Inflammatory macrophage treated with lipopolysaccharide for 1 hour (primary cell): ENCODE measurements around the gene UIMC1.
"Not testable (repeated sequence)": the region's sequence is repeated elsewhere in the genome, so short reads cannot be mapped to it uniquely, and the experiment has no call there.

Experiments used
- DNase-seq, 2 donors: peaks; one replicate each; pipeline ENCODE4 v3.0.0-alpha.2; 2020 to 2022

Gene UIMC1

DNA sequence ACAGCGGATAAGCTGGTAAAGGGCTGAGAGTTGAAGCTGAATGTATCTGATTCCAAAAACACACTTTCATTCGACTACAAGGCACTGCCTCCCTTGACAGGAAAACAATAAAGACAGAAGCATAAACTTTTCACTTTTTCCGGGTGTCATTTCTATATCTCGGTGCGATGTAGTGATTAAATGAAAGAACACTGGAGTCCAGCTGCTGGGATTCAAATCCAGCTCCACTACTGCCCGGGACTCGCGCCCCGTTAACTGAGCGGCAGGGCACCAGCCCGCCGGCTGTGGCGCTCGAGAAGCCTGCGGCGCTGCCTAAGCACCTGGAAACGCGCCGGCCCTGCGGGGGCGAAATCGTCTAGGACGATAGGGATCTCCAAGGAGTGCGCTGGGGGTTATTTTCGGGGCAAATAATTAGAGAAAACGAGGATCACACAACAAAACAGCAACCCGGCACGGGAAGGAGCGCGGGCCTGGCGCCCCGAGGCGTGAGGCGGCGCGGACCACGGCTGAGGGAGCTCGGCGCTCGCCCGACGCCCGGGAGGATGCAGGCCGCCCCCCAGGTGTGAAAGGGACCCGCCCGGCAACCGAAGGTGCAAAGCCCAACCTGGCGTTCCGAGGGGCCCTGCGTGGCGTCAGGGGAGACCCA, 837 bp downstream of the UIMC1 start:
- peak; percentile 48 to 70 for DNase-seq

DNA sequence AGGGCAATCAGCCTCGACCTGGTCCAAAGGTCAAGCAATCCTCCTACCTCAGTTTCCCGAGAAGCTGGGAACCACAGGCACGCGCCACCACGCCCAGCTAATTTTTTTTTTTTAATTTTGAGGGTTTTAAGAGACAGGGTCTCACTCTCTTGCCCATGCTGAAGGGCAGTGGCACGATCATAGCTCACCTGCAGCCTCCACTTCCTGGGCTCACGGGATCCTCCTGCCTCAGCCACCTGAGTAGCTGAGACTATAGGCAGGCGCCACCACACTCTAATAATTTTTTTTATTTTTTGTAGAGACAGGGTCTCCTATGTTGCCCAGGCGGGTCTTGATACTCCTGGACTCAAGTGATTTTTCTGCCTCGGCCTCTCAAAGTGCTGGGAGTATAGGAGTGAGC, 1.6 kb downstream of the UIMC1 start:
- no peak for DNase-seq

- DNase-seq = no peak
These were observed 2.9 kb downstream of the UIMC1 start for GRCh38 chr5:177003649-177004048.

GRCh38 chr5:176999526-176999925, 7.1 kb downstream of the UIMC1 start:
- not testable (repeated sequence) for DNase-seq

GRCh38 chr5:176998828-176999227, 7.8 kb downstream of the UIMC1 start:
- no peak for DNase-seq

- DNase-seq = no peak
These were observed 9.8 kb downstream of the UIMC1 start for GRCh38 chr5:176996780-176997179.

DNA sequence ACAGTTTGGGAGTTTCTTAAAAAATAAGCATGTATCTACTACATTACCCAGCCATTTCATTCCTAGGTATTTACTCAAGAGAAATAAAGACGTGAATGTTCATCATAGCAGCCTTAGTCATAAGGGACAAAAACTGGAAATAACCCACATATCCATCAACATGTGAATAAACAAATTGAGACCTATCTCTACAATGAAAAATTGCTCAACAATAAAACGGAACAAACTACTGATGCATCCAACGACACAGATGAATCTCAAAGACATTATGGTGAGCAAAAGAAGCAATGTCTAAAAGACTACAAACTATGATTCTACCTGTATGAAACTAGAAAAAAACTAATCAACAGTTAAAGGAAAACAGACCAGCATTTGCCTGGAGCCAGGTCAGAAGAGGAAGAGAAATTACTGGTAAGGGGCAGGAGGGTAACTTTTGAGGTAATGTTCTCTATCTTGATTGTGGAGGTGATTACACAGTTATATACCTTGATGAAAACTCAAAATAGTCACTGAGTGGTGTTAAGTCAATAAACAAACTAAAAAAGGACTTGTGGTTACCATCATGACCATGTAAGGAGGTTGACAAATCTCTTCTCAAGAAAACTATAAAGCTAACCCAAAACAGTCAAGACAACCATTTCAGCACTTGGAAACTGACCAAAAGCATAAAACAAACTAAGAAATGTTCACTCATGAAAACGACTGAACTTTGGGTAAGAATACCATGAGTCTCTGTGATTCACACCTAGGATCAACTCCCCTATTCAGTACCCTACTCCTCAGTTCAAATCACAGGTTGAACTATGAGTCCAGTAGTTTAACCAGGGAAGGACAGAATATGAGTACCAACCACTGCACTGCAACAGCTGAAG, 10.4 kb downstream of the UIMC1 start:
- peak; percentile 74 to 77 for DNase-seq

GRCh38 chr5:176995122-176995490, 11.5 kb downstream of the UIMC1 start:
- DNase-seq = no peak

- peak; percentile 86 to 94 for DNase-seq
These were observed 12.0 kb downstream of the UIMC1 start for GRCh38 chr5:176994460-176995121.

DNA sequence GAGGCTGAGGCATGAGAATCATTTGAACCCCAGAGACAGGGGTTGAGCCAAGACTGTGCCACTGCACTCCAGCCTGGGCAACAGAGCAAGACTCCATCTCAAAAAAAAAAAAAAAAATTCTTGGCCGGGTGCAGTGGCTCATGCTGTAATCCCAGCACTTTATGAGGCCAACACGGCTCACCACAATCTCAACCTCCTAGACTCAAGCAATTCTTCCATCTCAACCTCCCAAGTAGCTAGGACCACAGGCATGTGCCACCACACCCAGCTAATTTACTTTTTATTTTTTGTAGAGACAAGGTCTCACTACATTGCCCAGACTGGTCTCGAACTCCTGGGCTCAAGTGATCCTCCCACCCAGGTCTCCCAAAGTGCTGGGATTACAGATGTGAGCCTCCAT, 13.5 kb downstream of the UIMC1 start:
- DNase-seq = not testable (repeated sequence)

GRCh38 chr5:176987583-176987982, 19.0 kb downstream of the UIMC1 start:
- DNase-seq = no peak

DNA sequence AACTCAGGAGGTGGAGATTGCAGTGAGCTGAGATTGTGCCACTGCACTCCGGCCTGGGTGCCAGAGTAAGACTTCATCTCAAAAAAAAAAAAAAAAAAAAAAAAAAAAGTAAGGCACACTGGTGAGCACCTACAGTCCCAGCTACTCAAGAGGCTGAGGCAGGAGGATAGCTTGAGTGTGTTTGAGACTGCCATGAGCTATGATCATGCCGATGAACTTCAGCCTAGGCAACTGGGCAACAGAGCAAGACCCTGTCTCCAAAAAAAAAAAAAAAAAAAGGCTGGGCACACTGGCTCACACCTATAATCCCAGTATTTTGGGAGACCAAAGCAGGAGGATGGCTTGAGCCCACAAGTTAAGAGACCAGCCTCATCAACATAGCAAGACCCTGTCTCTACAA, 20.3 kb downstream of the UIMC1 start:
- no peak for DNase-seq

DNA sequence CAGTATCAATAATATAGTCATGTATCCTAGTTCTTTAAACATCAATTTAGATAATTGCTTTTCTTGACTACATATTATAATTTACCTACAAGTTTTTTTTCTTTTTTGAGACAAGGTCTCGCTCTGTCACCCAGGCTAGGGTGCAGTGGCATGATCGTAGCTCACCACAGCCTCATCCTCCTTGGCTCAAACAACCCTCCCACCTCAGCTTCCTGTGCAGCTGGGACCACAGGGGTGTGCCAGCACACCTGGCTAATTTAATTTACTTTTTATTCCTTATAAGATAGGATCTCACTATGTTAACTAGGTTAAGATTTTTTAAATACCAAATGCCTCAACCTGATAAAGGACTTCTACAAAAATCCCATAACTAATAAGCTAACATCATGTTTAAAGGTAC, 21.1 kb downstream of the UIMC1 start:
- DNase-seq = no peak

- DNase-seq = not testable (repeated sequence)
These were observed 22.4 kb downstream of the UIMC1 start for GRCh38 chr5:176984176-176984575.

DNA sequence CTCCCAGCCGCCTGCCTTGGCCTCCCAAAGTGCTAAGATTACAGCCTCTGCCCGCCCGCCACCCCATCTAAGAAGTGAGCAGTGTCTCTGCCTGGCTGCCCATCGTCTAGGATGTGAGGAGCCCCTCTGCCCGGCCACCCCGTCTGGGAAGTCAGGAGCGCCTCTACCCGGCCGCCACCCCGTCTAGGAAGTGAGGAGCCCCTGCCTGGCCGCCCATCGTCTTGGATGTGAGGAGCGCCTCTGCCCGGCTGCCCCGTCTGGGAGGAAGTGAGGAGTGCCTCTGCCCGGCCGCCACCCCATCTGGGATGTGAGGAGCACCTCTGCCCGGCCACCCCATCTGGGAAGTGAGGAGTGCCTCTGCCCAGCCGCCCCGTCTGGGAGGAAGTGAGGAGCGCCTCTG, 23.0 kb downstream of the UIMC1 start:
- not testable (repeated sequence) for DNase-seq

- DNase-seq = not testable (repeated sequence)
These were observed 23.5 kb downstream of the UIMC1 start for GRCh38 chr5:176983112-176983511.

DNA sequence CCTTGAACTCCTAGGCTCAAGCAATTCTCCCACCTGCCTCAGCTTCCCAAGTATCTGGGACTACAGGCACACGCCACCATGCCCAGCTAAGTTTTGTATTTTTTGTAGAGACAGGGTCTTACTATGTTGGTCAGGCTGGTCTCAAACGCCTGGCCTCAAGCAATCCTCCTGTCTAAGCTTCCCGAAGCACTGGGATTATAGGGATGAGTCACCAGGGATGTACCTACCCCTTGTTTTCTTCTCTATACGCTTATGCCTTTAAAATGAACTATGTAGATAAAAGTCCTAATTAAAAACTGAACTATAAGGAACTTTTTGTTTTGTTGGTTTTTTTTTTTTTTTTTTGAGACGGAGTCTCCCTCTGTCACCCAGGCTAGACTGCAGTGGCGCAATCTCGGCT, 25.8 kb downstream of the UIMC1 start:
- no peak for DNase-seq

DNA sequence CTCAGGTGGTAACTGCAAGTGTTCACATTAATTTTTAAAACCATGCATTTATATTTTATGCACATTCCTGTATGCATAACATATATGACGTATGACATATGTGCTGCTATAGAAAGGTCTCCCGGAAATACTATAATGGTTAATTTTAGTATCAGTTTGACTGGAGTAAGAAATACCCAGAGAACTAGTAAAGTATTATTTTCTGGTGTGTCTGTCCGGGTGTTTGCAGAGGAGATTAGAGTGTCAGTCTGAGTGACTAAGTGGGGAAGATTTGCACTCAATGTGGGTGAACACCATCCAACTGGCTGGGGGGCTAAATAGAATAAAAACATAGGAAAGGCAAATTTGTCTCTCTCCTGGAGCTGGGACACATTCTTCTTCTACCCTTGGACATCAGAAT, 26.9 kb downstream of the UIMC1 start:
- no peak for DNase-seq

DNA sequence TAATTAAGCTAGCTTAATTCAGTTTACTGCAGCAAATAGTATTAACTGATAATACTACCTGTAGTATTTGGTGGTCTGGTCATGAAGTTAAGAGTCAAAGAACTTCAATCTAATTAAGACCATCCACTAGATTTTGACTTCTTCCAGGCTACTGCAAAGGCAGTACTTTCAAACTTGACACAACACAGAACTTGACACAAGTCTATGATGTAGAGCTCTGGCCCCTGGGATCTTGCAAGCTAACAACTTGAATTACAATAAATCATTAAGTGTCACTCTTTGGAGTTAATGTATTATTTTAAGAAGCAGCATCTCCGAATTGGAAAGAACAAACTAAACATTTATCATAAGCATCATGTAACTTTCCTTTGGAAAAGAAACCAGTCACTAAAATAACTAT, 40.9 kb downstream of the UIMC1 start:
- DNase-seq = no peak

DNA sequence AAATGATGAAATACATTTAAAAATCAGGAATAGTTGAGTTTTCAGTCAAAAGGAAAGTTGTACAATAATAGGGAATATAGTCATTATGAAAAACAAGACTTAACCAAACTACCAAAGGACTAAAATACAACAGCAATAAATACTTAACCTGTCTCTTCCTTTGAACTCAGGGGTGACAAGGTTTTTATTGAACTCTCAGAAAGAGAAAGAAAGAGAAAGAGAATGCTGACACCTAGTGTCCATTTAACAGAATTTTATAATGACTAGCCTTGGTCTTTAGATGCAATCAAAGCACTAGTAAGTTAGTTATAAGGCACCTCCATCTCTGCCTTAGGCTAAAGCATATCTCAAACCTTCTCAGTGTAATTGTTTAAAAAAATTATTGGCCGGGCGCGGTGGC, 47.5 kb downstream of the UIMC1 start:
- DNase-seq = peak; percentile 42 to 71

DNA sequence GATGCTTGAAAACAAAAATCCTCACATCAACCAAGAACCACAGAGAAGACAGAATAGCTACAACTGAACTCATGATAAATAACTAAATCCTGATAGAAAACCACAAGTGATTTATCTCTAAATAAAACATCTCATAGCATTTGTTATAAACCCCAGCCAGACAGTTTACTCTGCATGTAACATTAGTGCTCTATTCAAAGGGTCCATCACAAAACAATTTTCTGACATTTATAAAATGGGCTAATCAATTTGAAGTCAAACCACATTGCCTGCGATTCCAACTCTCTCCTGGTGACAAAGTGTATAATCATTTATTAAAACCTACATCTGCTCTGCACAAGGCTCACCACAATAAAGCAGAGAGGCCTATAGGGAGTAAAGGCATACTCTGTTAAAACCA, 49.8 kb downstream of the UIMC1 start:
- no peak for DNase-seq

GRCh38 chr5:176955895-176956294, 50.7 kb downstream of the UIMC1 start:
- no peak for DNase-seq

DNA sequence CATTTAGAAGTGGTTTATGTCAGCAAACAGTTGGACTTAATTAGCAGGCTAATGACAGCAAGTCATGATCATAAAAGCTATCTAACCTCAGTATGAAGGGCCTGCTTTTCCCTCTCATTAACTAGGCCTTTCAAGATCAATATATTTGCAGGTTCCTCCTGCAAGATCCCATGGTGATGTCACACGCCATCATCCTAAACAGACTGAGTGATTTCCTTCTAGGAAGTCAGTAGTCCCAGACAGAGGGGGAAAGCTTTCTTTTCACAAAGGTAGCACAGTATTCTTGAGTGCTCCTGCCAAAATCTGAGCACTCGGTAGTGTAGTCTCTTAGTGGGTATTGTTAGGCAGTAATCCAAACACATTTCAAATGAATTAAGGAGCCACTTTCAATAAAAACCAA, 52.5 kb downstream of the UIMC1 start:
- DNase-seq = no peak
